Right cardiac atrium (tissue), 5 donors: ENCODE data around the gene XAB2. TPM values are rescaled to one million over a fixed set of nuclear protein-coding genes. Genes with fewer than 3 reads are reported as not detected.
A peak's percentile ranks its signal among the peaks of the same experiment; 100 is the strongest.
"Not testable (repeated sequence)": the region's sequence is repeated elsewhere in the genome, so short reads cannot be mapped to it uniquely, and the experiment has no call there.

ENCODE experiments used
- ATAC-seq, 2 donors: fragments of 200-7000 bp; cut with Tn5 transposase; one replicate each; pipeline versions ENCODE4 v1.8.0 to v1.9.1; 2020; ENCODE audit warnings: moderate library complexity in 2 of 2, mild to moderate bottlenecking in 1 of 2
- DNase-seq, 3 donors: peaks; one replicate each; pipeline ENCODE4 v3.0.0-alpha.2; 2020
- H3K27ac ChIP-seq: one replicate; pipeline ENCODE4 v1.5.1; 2013; ENCODE audit warnings: mild to moderate bottlenecking, low read length, control low read depth, moderate library complexity
- H3K27me3 ChIP-seq: one replicate; pipeline ENCODE4 v1.6.1; 2013; ENCODE audit not compliant: control insufficient read depth, insufficient read depth
- H3K4me1 ChIP-seq: one replicate; pipeline ENCODE4 v1.6.1; 2013; ENCODE audit warnings: low read length; ENCODE audit not compliant: control insufficient read depth, insufficient read depth
- H3K4me3 ChIP-seq: one replicate; pipeline ENCODE4 v1.5.1; 2013; ENCODE audit warnings: low read length, control low read depth
- H3K9me3 ChIP-seq: one replicate; pipeline ENCODE4 v1.6.1; 2013; ENCODE audit warnings: low read length; ENCODE audit not compliant: control insufficient read depth
- WGBS: extraction: QIAGEN DNeasy Blood & Tissue Kit; methylation state at CpG from one replicate; pipeline ENCODE4 v1.1.7; 2013; 5-methylcytosine and 5-hydroxymethylcytosine counted together
- intact Hi-C, 4 donors: fragments of 100-400 bp; cut with DNase I; formaldehyde crosslinking; loops; one replicate each; pipeline versions ENCODE4 v1.11.0 to v1.14.0; 2022 to 2023
- polyA plus RNA-seq: library from polyadenylated mRNA; stranded (reverse); fragments of 200-250 nt; gene quantifications from one replicate; pipeline ENCODE4 v1.2.3, GENCODE V29; 2013
- total RNA-seq, 4 donors: library from RNA; stranded (reverse); fragmentation: NEBNext Ultra II Directional; extraction: Animal tissue kit (Norgen Biotek cat#: 25700); gene quantifications; one replicate each; pipeline ENCODE4 v1.2.1, GENCODE V29; 2021
- donor health status: healthy with polysubstance abuse.
- donor health status: DM: no; HTN: yes; CAD: no.
- donor health status: DM: no; HTN: no; CAD: no.
- donor health status: DM: no; HTN: yes; CAD: no; lungs with severe emphysema.
- donor health status: DM: yes; HTN: yes; CAD: no.

The XAB2 gene
- total and polyA plus RNA-seq, 5 donors: 18.9 to 27.3 (median 25.0) TPM

DNA sequence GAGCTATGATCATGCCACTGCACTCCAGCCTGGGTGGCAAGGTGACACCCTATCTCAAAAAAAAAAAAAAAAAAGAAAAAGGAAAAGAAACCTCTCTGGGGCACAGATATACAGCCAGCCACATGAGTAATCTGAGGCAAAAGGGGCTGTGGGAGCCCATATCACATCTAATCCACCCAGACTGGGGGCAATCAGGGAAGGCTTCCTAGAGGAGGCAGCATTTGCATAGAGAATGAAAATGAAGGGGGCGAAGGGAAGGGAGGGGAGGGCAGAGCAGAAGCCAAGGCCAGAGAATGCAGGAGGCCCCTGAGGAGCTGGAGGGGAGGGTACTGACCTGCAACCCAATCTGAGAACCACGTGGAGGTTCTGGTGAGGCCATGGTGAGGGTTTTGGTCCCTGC lies 20.8 kb upstream of the XAB2 start:
- intact Hi-C loops: loop anchor here in 1 of 4 donors (10.0 kb wide), 1 partner anchor 155 kb away; no protein-coding TSS in a partner anchor
- ATAC-seq: no peak
- no peak overlapping the region for H3K4me3 ChIP-seq
- no peaks in the 10 kb centered on the region for H3K27me3 ChIP-seq
- H3K4me1 ChIP-seq: no peaks in the 10 kb centered on the region
- 42% methylated on average over 2 of the region's 2 CpGs for WGBS
- no peak for DNase-seq
- no peaks in the 10 kb centered on the region for H3K9me3 ChIP-seq
- no peak overlapping the region for H3K27ac ChIP-seq

GRCh38 chr19:7648265-7649014 lies 19.1 kb upstream of the XAB2 start:
- WGBS: 65% methylated on average over 15 of the region's 15 CpGs
- ATAC-seq (no peak), DNase-seq (peak in 1 of 3 donors; percentile 14)
- Histone ChIP-seq H3K27me3 (no peaks in the 10 kb centered on the region), H3K27ac (no peak overlapping the region), H3K4me1 (no peaks in the 10 kb centered on the region), H3K9me3 (no peaks in the 10 kb centered on the region), H3K4me3 (no peak overlapping the region)
- intact Hi-C loops: no loop called here

GRCh38 chr19:7647156-7647555 lies 17.8 kb upstream of the XAB2 start:
- ATAC-seq: no peak
- Histone ChIP-seq H3K4me1 (no peaks in the 10 kb centered on the region), H3K27ac (no peak overlapping the region), H3K9me3 (no peaks in the 10 kb centered on the region), H3K27me3 (no peaks in the 10 kb centered on the region), H3K4me3 (no peak overlapping the region)
- DNase-seq: peak in 2 of 3 donors; percentile 50 to 60
- intact Hi-C loops: no loop called here
- 86% methylated on average over 26 of the region's 26 CpGs for WGBS

DNA sequence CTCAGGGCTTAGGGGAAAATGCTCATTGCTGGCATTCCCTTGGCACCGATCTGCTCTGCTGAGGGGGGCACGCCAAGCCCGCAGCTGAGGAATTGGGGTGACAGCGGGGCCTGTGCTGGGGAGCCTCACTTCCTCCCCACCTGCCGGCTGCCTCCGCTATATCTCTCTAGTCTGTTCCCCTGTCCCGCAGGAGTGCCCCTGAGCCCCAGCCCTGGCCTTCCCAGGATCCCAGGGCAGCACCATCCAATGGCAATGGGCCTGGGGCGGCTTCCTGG lies 17.0 kb upstream of the XAB2 start:
- no peak overlapping the region for H3K4me3 ChIP-seq
- no peaks in the 10 kb centered on the region for H3K9me3 ChIP-seq
- WGBS: 82% methylated on average over 8 of the region's 8 CpGs
- H3K27ac ChIP-seq: no peak overlapping the region
- intact Hi-C loops: no loop called here
- H3K27me3 ChIP-seq: no peaks in the 10 kb centered on the region
- H3K4me1 ChIP-seq: no peaks in the 10 kb centered on the region
- no peak for ATAC-seq
- DNase-seq: peak in 1 of 3 donors; percentile 27

DNA sequence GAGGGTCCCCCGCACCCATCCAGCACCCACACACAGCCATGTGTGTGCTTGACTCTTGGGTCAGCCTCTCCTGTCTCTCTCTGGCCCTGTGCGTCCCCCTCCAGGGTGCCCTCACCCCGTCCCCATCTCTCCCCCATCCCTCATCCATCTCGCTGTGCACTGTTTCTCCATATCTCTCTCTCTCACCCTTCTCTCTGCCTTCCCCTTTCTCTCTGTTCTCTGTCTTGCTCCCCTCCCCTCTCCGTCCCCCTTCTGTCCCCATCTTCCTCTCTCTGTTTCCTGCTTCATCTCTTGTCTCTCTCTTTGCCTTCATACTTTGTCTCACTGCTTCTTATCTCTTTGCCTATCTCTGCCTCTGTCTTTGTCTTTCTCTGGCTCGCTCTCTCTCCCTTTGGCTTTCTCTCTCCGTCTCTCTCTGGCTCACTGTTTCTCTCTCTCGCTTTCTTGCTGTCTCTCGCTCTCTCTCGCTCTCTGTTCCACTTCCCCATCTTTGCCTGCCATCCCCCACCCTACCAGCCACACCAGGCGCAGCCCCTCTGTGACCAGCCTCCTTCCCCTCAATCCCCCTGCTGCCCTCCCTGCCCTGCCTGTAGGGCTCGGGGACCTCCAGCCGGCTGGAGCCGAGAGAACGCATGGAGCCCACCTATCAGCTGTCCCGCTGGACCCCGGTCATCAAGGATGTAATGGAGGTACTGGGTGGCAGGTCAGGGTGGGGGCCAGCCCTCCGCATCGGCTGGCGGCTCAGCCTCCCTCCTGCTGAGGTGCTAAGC lies 16.5 kb upstream of the XAB2 start:
- Histone ChIP-seq H3K4me3 (no peak overlapping the region), H3K4me1 (no peaks in the 10 kb centered on the region), H3K9me3 (no peaks in the 10 kb centered on the region), H3K27ac (no peak overlapping the region), H3K27me3 (no peaks in the 10 kb centered on the region)
- ATAC-seq (no peak), DNase-seq (peak in 2 of 3 donors; percentile 25 to 27)
- WGBS: 52% methylated on average over 20 of the region's 20 CpGs
- intact Hi-C loops: no loop called here

DNA sequence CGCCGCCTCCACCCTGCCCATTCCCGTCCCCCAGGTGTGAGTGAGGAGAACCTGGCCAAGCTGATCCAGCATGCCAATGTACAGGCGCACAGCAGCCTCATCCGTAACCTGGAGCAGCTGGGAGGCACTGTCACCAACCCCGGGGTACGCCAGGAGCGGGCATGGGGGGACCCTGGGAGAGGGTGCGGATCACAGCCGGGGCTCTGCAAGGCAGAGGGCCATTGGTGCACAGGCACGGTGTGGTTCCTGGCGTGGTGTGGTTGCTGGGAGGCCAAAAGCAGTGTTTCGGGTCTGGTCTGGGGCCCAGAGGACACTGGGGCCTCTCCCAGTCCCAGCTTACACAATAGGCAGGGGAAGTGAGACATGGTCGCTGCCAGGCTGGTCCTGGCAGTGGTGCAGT lies 15.8 kb upstream of the XAB2 start:
- no peaks in the 10 kb centered on the region for H3K4me1 ChIP-seq
- ATAC-seq (no peak), DNase-seq (peak in 1 of 3 donors; percentile 43)
- H3K27ac ChIP-seq: no peak overlapping the region
- H3K9me3 ChIP-seq: no peaks in the 10 kb centered on the region
- intact Hi-C loops: no loop called here
- 87% methylated on average over 14 of the region's 14 CpGs for WGBS
- no peak overlapping the region for H3K4me3 ChIP-seq
- no peaks in the 10 kb centered on the region for H3K27me3 ChIP-seq

DNA sequence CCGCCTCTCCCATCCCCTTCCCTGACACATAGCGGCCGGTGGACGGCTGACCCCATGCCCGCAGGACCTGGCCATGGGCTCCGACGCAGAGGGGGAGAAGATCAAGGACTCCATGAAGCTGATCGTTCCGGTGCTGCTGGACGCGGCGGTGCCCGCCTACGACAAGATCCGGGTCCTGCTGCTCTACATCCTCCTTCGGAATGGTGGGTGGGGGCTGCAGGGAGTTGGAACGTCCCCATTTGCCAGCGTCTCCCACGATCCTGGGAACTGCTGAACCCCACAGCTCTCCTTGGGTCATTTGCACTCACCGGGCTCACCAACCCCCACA lies 15.2 kb upstream of the XAB2 start:
- peak in 1 of 3 donors; percentile 33 for DNase-seq
- no peak overlapping the region for H3K4me3 ChIP-seq
- no peak overlapping the region for H3K27ac ChIP-seq
- H3K4me1 ChIP-seq: no peaks in the 10 kb centered on the region
- H3K9me3 ChIP-seq: no peaks in the 10 kb centered on the region
- intact Hi-C loops: no loop called here
- ATAC-seq: no peak
- WGBS: 93% methylated on average over 20 of the region's 20 CpGs
- H3K27me3 ChIP-seq: no peaks in the 10 kb centered on the region

DNA sequence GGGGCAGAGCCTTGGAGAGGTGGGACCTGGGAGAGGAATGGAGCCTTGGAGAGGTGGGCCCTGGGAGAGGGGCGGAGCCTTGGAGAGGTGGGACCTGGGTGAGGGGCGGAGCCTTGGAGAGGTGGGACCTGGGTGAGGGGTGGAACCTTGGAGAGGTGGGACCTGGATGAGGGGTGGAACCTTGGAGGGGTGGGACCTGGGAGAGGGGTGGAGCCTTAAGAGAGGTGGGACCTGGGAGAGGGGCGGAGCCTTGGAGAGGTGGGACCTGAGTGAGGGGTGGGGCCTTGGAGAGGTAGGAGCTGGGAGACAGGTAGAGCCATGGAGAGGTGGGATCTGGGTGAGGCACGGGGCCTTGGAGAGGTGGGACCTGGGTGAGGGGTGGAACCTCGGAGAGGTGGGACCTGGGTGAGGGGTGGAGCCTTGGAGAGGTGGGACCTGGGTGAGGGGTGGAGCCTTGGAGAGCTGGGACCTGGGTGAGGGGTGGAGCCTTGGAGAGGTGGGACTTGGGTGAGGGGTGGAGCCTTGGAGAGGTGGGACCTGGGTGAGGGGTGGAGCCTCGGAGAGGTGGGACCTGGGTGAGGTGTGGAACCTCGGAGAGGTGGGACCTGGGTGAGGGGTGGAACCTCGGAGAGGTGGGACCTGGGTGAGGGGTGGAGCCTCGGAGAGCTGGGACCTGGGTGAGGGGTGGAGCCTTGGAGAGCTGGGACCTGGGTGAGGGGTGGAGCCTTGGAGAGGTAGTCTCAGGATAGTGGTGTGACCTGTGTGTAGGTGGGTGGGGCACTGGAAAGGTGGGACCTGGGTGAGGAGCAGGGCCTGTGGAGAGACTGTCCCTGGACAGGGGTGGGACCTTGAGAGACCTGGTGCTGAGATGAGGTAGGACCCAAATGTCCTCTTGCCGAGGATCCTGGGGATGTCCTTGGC lies 14.5 kb upstream of the XAB2 start:
- H3K4me1 ChIP-seq, H3K9me3 ChIP-seq, H3K27ac ChIP-seq, intact Hi-C loops, ATAC-seq, H3K4me3 ChIP-seq, H3K27me3 ChIP-seq: not testable (repeated sequence)
- peak in 1 of 3 donors; percentile 35 for DNase-seq
- WGBS: 47% methylated on average over 10 of the region's 10 CpGs

DNA sequence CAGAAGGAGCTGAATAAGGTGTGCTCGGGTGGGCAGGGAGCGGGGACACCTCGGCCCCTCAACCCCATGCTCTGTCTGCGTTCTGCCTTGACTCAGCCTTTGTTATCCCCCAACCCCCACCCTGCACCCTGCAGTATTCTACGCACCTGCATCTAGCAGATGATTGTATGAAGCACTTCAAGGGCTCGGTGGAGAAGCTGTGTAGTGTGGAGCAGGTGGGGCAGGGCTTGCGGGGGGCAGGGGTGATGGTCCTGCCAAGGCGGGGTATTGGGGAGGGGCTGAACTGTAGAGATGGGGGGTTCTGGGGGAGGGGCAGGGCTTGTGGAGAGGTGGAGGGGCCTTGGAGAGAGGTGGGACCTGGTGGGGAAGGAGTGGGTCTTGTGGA lies 13.7 kb upstream of the XAB2 start:
- Histone ChIP-seq H3K27me3 (no peaks in the 10 kb centered on the region), H3K9me3 (no peaks in the 10 kb centered on the region), H3K4me3 (no peak overlapping the region), H3K27ac (no peak overlapping the region), H3K4me1 (no peaks in the 10 kb centered on the region)
- intact Hi-C loops: no loop called here
- DNase-seq (peak in 1 of 3 donors; percentile 32), ATAC-seq (no peak)
- WGBS: 92% methylated on average over 8 of the region's 8 CpGs

- Histone ChIP-seq H3K27ac (no peak overlapping the region), H3K4me3 (no peak overlapping the region), H3K4me1 (no peaks in the 10 kb centered on the region), H3K27me3 (no peaks in the 10 kb centered on the region), H3K9me3 (no peaks in the 10 kb centered on the region)
- peak; percentile 19 to 40 (median 38) for DNase-seq
- no peak for ATAC-seq
- 88% methylated on average over 27 of the region's 27 CpGs for WGBS
- intact Hi-C loops: no loop called here
Observed at GRCh38 chr19:7642295-7643030, 13.1 kb upstream of the XAB2 start.
